K562 (cell line): ENCODE results near the gene TIMM23B. TPM values are rescaled to one million over a fixed set of nuclear protein-coding genes. Genes with fewer than 3 reads are reported as not detected.
"Not testable (repeated sequence)": the region's sequence is repeated elsewhere in the genome, so short reads cannot be mapped to it uniquely, and the experiment has no call there.

Source experiments
- ATAC-seq: fragments of 200-7000 bp; cut with Tn5 transposase; 3 replicates; pipeline ENCODE4 v1.9.1; 2020; ENCODE audit warnings: moderate library complexity
- BruUV-seq: library from RNA; stranded (reverse); fragments of 400-500 nt; replicated peaks from 2 replicates; lab custom pipeline; 2021; lab: Mats Ljungman, UMichigan
- CTCF ChIA-PET: fragments of 300-600 bp; formaldehyde crosslinking; extraction: SDS; loops from one replicate; lab custom pipeline; 2021; ENCODE audit warnings: low intra/inter-chr PET ratio; lab: Yijun Ruan, JAX
- POLR2A ChIA-PET: fragments of 300-600, 350-650 bp; sonication (Branson Sonifier 250); formaldehyde crosslinking; extraction: SDS; loops from one replicate; lab custom pipeline; 2021; ENCODE audit warnings: antibody characterized with exemption, inconsistent platforms; lab: Yijun Ruan, JAX
- DNase-seq, 4 experiments: peaks; one replicate each; pipeline versions ENCODE4 v3.0.0 to v3.0.0-alpha.2; 2011 to 2018; ENCODE audit warnings: low spot score in 3 of 4, mixed read lengths in 3 of 4; ENCODE audit errors: extremely low read depth in 1 of 4
- FAIRE-seq: peaks from 2 replicates; lab custom pipeline; 2011; peaks lifted over from hg19 to GRCh38; lab: Jason Lieb, UNC
- H2AFZ ChIP-seq: 2 replicates; pipeline ENCODE4 v1.6.0; 2011; ENCODE audit warnings: low read depth, low read length, control low read depth, inconsistent platforms
- H3K27ac ChIP-seq: fragments of 200-600 bp; 3 replicates; pipeline ENCODE4 v1.8.0; 2011; ENCODE audit warnings: low read depth, mild to moderate bottlenecking, control low read depth, inconsistent platforms, low read length, moderate library complexity, mixed read lengths; ENCODE audit errors: extremely low read depth
- H3K27me3 ChIP-seq, 2 experiments: fragments of 300-600 bp in 1 of 2; 2 replicates in 1 of 2; 3 replicates in 1 of 2; pipeline versions ENCODE4 v1.6.0 to v1.8.0; 2011; ENCODE audit warnings: inconsistent platforms in 2 of 2, low read length in 2 of 2, mild to moderate bottlenecking in 1 of 2, mixed read lengths in 1 of 2, moderate library complexity in 1 of 2; ENCODE audit not compliant: control insufficient read depth in 2 of 2, insufficient read depth in 2 of 2
- H3K36me3 ChIP-seq: fragments of 300-600 bp; 3 replicates; pipeline ENCODE4 v1.8.0; 2011; ENCODE audit warnings: mild to moderate bottlenecking, low read length, inconsistent platforms; ENCODE audit not compliant: control insufficient read depth, insufficient read depth
- H3K4me1 ChIP-seq, 2 experiments: fragments of 200-600 bp in 1 of 2; replicated peaks in 1 of 2; 2 replicates in 1 of 2; 3 replicates in 1 of 2; pipeline versions ENCODE4 v1.5.1 to v1.8.0; 2011; ENCODE audit warnings: inconsistent platforms in 2 of 2, low read length in 2 of 2, mild to moderate bottlenecking in 1 of 2, mixed read lengths in 1 of 2, moderate library complexity in 1 of 2; ENCODE audit not compliant: control insufficient read depth in 2 of 2, insufficient read depth in 2 of 2
- H3K4me2 ChIP-seq: 2 replicates; pipeline ENCODE4 v1.6.1; 2011; ENCODE audit warnings: low read length, control low read depth, inconsistent platforms, mixed read lengths; ENCODE audit not compliant: insufficient read depth
- H3K4me3 ChIP-seq: fragments of 200-600 bp; sonication (generic), shearing (Covaris generic); 2 replicates; pipeline ENCODE4 v1.5.1; 2016; ENCODE audit warnings: control low read depth, inconsistent platforms
- H3K79me2 ChIP-seq: fragments of 200-600 bp; 3 replicates; pipeline ENCODE4 v1.8.0; 2011; ENCODE audit warnings: low read length, inconsistent platforms; ENCODE audit not compliant: control insufficient read depth, insufficient read depth
- H3K9ac ChIP-seq, 2 experiments: 2 replicates each; pipeline versions ENCODE4 v1.6.0 to v1.6.1; 2011; ENCODE audit warnings: low read depth in 2 of 2, low read length in 2 of 2, control low read depth in 1 of 2, inconsistent platforms in 1 of 2, mild to moderate bottlenecking in 1 of 2, mixed read lengths in 1 of 2; ENCODE audit not compliant: insufficient read depth in 1 of 2
- H3K9me1 ChIP-seq: one replicate; pipeline ENCODE4 v1.6.0; 2011; ENCODE audit warnings: inconsistent platforms, mild to moderate bottlenecking, low read length, moderate library complexity; ENCODE audit not compliant: control insufficient read depth, insufficient read depth
- H3K9me3 ChIP-seq: replicated peaks from 2 replicates; pipeline ENCODE4 v1.5.1; 2011; ENCODE audit warnings: low read depth, low read length, inconsistent platforms; ENCODE audit not compliant: control insufficient read depth, insufficient read depth
- H4K20me1 ChIP-seq: replicated peaks from 2 replicates; pipeline ENCODE4 v1.6.1; 2011; ENCODE audit warnings: low read length, inconsistent platforms, mixed read lengths; ENCODE audit not compliant: control insufficient read depth, insufficient read depth
- RAD21 ChIP-seq, 2 experiments: fragments of 250-450 bp in 1 of 2; fragments of 450-650 bp in 1 of 2; sonication (Bioruptor Pico) in 1 of 2; formaldehyde crosslinking in 1 of 2; IDR thresholded peaks in 1 of 2; conservative IDR thresholded peaks in 1 of 2; 2 replicates each; pipeline versions ENCODE4 v1.4.0 to v1.8.0; 2020 to 2022; ENCODE audit warnings: mild to moderate bottlenecking in 2 of 2, moderate library complexity in 1 of 2
- WGBS: fragments of 100-300 bp; shearing (Covaris generic); methylation state at CpG from one replicate; pipeline ENCODE4 v1.1.6; 2016; ENCODE audit warnings: low coverage, mixed read lengths; ENCODE audit not compliant: insufficient coverage; ENCODE audit errors: missing lambda C conversion rate; 5-methylcytosine and 5-hydroxymethylcytosine counted together
- in situ Hi-C: fragments of 300-500 bp; cut with MboI; formaldehyde crosslinking; loops from 4 replicates; pipeline ENCODE4 v1.15.0; 2018; ENCODE audit warnings: inconsistent platforms, mixed read lengths
- intact Hi-C: fragments of 100-400 bp; cut with micrococcal nuclease; formaldehyde crosslinking; loops from 2 replicates; pipeline ENCODE4 v1.14.2; 2022
- polyA plus RNA-seq, 8 experiments: library from polyadenylated mRNA; depleted of rRNA in 4 of 8; stranded (reverse) in 5 of 8; unstranded in 3 of 8; fragments of >200 nt; fragmentation: Nextera tagmentation in 2 of 8; fragmentation: Illumina TruSeq in 1 of 8; extraction: Ambion mirVana in 2 of 8; extraction: Trizol in 1 of 8; gene quantifications; 2 replicates each; pipeline versions ENCODE4 v1.2.1 to v1.2.3, GENCODE V29; 2011 to 2014; ENCODE audit warnings: inconsistent platforms in 1 of 8, missing spikeins in 1 of 8
- total RNA-seq, 7 experiments: library from RNA; depleted of rRNA in 6 of 7; stranded (reverse); fragments of >200 nt in 6 of 7; fragmentation: Illumina TruSeq in 2 of 7; extraction: Trizol in 2 of 7; gene quantifications; 2 replicates each; pipeline versions ENCODE4 v1.2.1 to v1.2.3, GENCODE V29; 2011 to 2021; ENCODE audit warnings: low replicate concordance in 1 of 7

TIMM23B gene
- total and polyA plus RNA-seq, 9 of the 15 experiments (the other 6 are each of a cell fraction or from before 2014, with no cell fraction given): 7.2 to 40.2 (median 24.7) TPM

DNA sequence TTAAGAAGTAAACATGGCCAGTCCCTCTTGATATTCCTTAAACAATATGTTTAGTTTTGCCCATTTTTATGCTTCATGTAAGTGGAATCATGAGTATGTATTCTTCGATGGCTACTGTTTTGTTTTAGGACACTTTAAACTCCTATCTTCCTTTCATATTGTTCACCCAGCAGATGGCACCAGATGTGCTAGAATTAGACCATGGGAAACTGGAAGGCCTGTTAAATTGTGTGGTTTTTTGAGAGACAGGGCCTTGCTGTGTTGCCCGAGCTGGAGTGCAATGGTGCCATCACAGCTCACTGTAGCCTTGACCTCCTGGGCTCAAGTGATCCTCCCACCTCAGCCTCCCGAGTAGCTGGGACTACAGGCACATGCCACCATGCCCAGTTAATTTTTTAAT is 11.3 kb downstream of the TIMM23B start:
- H3K4me1 ChIP-seq, H3K4me2 ChIP-seq, H3K27ac ChIP-seq, H4K20me1 ChIP-seq, H3K9me3 ChIP-seq, H3K9ac ChIP-seq, H3K9me1 ChIP-seq, POLR2A ChIA-PET, intact Hi-C loops, H3K27me3 ChIP-seq, H3K4me3 ChIP-seq, DNase-seq, CTCF ChIA-PET, in situ Hi-C loops, H2AFZ ChIP-seq, BruUV-seq: not testable (repeated sequence)
- Histone ChIP-seq H3K36me3 (peaks cover 49% of the 10 kb centered on the region), H3K79me2 (peaks cover 16% of the 10 kb centered on the region)
- peak; percentile 68 for ATAC-seq
- TF ChIP-seq RAD21 (CRISPR knock-in tag; conservative IDR thresholded peaks at IDR 0.05 in 1 of 2, IDR thresholded peaks at IDR 0.05 in 1 of 2): peak in 1 of 2 experiments; percentile 16; a peak in 1 of 4 replicates
- FAIRE-seq: peak; percentile 68
- WGBS: 88% methylated on average over 1 of the region's 3 CpGs

DNA sequence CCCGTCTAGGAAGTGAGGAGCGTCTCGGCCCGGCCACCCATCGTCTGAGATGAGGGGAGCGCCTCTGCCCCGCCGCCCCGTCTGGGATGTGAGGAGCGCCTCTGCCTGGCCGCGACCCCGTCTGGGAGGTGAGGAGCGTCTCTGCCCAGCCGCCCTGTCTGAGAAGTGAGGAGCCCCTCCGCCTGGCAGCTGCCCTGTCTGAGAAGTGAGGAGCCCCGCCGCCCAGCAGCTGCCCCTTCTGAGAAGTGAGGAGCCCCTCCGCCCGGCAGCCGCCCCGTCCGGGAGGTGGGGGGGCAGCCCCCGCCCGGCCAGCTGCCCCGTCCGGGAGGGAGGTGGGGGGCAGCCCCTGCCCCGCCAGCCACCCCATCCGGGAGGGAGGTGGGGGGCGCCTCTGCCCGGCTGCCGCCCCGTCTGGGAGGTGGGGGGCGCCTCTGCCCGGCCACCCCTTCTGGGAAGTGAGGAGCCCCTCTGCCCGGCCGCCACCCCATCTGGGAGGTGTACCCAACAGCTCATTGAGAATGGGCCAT is 28.5 kb downstream of the TIMM23B start:
- WGBS: 94% methylated on average over 12 of the region's 37 CpGs
- CTCF ChIA-PET, H3K27ac ChIP-seq, H3K9me1 ChIP-seq, ATAC-seq, H3K79me2 ChIP-seq, H3K4me3 ChIP-seq, FAIRE-seq, H4K20me1 ChIP-seq, H3K36me3 ChIP-seq, BruUV-seq, DNase-seq, H3K4me2 ChIP-seq, H2AFZ ChIP-seq, H3K9ac ChIP-seq, H3K9me3 ChIP-seq, H3K4me1 ChIP-seq, in situ Hi-C loops, H3K27me3 ChIP-seq, intact Hi-C loops, POLR2A ChIA-PET: not testable (repeated sequence)

DNA sequence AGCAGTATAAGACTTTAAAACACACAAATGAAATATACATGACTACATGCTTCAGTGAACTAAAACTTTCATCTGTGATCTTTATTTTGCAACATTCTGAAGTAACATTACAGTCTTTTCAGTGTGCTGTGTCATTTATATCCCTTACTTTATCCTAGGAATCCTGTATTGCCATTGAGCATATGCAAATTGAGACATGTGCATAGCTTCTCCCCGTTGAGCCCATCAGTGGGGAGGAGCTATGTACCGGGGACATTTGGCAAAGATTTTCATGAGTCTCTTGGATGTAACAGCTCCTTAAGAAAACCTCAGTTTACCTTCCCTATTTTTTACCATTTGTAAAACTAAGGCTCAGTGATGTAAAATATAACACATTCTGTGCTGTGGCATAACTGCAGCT is 29.6 kb downstream of the TIMM23B start:
- H3K27me3 ChIP-seq, H3K4me2 ChIP-seq, CTCF ChIA-PET, H4K20me1 ChIP-seq, H3K36me3 ChIP-seq, BruUV-seq, DNase-seq, H3K9me3 ChIP-seq, intact Hi-C loops, H3K9ac ChIP-seq, H3K9me1 ChIP-seq, POLR2A ChIA-PET, H3K79me2 ChIP-seq, H3K4me3 ChIP-seq, FAIRE-seq, H3K4me1 ChIP-seq, H3K27ac ChIP-seq, in situ Hi-C loops, H2AFZ ChIP-seq: not testable (repeated sequence)
- WGBS: 45% methylated on average over 2 of the region's 2 CpGs
- peak; percentile 56 for ATAC-seq
